GM21825 (cell line): ENCODE measurements around the gene TNFRSF6B.
"Not testable (repeated sequence)": the region's sequence is repeated elsewhere in the genome, so short reads cannot be mapped to it uniquely, and the experiment has no call there.

Source experiments
- ATAC-seq: cut with Tn5 transposase; IDR thresholded peaks from one replicate; pipeline ENCODE4 v1.9.1; 2021; ENCODE audit warnings: mild to moderate bottlenecking, moderate library complexity; ENCODE audit not compliant: unreplicated experiment

Gene TNFRSF6B, protein sequence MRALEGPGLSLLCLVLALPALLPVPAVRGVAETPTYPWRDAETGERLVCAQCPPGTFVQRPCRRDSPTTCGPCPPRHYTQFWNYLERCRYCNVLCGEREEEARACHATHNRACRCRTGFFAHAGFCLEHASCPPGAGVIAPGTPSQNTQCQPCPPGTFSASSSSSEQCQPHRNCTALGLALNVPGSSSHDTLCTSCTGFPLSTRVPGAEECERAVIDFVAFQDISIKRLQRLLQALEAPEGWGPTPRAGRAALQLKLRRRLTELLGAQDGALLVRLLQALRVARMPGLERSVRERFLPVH

DNA sequence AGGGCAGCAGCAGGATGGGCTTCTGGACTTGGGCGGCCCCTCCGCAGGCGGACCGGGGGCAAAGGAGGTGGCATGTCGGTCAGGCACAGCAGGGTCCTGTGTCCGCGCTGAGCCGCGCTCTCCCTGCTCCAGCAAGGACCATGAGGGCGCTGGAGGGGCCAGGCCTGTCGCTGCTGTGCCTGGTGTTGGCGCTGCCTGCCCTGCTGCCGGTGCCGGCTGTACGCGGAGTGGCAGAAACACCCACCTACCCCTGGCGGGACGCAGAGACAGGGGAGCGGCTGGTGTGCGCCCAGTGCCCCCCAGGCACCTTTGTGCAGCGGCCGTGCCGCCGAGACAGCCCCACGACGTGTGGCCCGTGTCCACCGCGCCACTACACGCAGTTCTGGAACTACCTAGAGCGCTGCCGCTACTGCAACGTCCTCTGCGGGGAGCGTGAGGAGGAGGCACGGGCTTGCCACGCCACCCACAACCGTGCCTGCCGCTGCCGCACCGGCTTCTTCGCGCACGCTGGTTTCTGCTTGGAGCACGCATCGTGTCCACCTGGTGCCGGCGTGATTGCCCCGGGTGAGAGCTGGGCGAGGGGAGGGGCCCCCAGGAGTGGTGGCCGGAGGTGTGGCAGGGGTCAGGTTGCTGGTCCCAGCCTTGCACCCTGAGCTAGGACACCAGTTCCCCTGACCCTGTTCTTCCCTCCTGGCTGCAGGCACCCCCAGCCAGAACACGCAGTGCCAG, at the start of gene TNFRSF6B:
Gene TNFRSF6B, plus strand, starts transcription at position 25 of the 729 bp plus-strand sequence. Its CDS starts 116 bp downstream, at position 141.
- no peak for ATAC-seq

DNA sequence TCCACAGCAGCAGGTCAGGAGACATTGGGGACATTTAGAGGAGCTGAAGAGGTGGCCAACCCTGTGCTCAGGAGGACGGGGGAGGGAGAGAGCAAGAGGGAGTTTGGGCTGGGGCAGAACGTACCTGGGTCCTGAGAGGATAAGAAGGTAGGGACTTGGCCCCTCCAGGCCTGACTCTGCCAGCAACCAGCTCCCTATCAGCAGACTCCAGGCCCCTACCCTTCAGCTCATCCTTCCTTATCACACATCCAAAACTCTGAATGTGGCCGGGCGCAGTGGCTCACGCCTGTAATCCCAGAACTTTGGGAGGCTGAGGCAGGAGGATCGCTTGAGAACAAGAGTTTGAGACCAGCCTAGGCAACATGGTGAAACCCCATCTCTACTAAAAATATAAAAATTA, 48.3 kb upstream of the TNFRSF6B start:
- ATAC-seq = no peak

DNA sequence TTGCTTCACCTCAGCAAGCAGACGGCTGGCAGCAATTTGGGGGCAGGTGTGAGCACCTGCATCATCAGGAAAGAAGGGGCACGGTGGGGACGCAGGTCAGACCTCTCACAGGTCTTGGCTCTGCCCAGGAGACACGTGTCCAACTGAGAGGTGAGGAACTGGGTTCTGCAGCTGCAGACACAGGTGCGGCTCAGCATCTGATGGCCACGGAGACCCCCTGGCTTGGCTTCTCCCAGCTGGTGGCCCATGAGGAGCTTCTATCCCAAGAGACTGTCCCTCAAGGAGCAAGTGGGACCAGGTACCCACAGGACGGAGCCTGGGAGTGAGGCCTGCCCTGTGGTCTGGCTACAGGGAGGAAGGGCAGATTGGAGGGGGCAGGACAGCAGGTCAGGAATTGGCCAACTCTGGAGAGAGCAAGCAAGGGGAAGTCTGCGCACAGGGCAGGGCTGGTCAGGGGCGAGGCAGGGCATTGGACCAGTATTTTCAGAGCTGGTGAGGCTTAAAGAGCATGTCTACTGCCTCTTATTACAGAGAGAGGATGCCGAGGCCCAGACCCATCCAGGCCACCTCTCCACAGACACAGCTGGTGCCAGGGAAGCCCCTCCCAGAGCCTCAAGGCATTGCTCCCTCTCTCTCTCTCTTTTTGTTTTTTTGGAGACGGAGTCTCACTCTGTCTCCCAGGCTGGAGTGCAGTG, 47.4 kb upstream of the TNFRSF6B start:
- no peak for ATAC-seq

DNA sequence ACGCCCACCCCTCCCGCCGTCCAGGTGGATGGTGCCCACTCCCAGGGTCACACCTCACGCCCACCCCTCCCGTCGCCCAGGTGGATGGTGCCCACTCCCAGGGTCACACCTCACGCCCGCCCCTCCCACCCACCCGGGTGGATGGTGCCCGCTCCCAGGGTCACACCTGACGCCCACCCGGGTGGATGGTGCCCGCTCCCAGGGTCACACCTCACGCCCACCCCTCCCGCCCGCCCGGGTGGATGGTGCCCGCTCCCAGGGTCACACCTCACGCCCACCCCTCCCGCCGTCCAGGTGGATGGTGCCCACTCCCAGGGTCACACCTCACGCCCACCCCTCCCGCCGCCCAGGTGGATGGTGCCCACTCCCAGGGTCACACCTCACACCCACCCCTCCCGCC, 46.0 kb upstream of the TNFRSF6B start:
- not testable (repeated sequence) for ATAC-seq

DNA sequence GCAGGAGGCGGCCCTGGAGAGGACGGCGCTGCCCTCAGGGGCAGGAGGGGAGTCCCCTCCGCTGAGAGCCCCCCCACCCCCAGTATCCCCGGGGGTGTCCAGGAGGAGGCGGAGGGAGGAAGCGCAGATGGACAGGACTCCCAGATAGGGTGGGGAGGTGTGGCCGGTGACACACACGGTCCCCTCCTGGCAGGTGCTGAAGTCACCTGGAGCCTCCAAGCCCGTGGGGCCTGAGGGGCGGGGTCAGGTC, 44.6 kb upstream of the TNFRSF6B start:
- no peak for ATAC-seq

DNA sequence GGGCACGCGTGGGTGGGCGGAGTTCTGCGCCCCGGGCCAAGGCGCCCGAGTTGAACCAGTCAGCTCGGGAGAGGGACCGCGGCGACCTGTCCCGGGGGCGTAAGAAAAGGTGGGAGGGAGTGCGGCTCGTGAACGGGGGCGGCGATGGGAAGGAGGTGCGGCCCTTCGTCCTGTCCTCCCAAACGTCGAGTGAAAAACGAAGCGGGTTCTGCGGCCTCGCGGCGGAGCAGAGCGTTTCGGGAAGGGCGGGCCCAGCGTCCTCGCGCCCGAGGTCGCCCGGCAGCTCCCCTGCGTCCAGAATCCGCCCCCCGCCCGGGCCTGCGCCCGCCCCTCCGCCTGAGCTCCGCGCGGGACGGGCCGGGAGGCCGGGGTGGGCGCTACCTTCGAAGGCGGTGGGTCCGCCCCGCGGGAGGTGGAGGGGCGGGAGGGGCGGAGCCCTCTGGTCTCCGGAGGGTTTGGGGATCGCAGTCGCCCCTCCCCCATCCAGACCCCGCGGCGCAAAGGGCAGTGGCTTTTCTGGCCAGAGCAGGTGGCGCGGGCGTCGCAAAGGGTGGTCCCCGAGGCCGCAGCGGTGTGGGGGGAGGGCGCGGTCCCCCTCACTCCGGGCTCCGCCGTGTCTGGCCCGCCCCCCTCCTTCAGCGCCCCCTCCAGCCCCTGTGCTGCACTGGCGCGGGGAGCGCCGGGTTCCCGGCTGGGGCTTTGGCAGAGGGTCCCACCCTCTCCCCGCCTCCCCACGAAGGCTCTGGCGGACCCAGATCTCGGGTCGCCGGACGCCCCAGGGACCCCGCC, 44.1 kb upstream of the TNFRSF6B start:
- ATAC-seq = no peak

DNA sequence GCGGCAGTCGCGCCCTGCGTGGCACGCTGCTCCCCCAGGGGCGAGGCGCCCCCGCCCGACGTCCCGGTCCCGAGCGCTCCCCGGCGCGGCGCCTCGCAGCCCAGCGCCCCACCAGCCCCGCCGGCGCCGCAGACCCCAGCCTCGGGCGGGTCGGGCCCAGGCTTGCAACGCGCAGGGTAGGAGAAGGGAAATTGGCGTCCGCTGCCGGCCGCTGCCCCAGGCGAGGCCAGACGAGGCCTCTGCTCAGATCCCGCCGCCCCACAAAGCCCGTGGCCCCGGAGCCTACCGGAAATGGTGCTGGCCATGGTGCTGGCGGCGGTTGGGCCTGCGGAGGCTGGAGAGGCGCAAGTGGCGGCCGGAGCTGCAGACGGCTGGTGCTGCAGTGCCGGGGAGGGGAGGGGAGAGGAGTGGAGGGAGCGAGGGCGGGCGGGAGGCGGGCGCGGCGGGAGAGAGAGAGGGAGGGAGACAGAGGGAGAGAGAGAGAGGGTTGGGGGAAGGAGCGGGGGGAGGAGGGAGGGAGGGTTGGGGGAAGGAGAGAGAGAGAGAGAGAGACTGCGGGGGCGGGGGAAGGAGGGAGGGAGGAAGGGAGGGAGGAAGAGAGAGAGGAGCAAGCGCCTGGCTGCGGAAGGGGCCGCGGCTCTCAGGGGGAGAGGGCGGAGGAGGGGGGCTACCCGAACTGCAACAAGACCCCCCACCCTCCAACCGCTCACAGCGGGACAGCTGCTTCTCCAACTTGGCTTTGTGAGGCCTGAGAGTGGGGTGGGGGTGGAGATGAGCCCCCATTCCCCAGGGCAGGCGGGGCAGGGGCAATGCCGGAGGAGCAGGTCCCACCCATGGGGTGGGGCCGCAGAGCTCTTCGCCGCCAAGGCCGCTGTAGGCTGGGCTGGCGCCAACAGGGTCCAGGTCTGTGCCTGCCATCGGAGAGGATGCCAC, 43.1 kb upstream of the TNFRSF6B start, which contains the start of gene STMN3:
Gene STMN3, minus strand, starts transcription at position 384 of the 933 bp plus-strand sequence. Its CDS starts 79 bp downstream, at position 305.
- ATAC-seq = no peak

DNA sequence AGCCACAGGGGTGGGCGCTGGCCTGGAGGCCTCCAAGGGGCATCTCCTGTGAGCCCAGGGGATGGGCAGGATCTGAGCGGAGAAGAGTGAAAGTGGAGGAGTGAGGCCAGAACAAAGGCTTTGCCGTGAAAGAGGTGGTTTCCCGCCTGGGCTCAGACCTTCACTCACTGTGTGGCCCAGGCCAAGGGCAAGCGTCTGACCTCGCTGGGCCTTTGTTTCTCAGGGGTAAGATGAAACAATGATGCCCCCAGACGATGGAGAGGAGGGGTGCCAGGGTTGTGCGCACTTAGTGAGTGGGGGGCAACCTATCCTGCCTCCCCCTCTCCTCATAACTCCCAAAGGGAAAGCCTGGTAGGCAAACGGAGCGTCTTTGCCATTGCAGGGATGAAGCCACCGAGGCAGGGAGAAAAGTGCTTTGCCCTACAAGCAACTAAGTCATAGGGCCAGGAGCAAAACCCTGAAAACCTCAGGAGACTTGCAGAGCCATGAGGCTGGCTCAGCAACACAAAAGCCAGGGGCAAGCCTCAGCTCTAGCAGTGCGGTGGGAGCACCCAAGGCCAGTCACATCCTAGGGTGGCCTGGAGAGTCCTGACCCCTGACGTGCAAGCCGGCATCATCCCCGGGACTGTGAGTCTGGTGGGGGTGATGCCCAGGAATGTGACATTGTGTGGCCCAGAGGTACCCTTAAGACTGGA, 42.3 kb upstream of the TNFRSF6B start:
- ATAC-seq = no peak

DNA sequence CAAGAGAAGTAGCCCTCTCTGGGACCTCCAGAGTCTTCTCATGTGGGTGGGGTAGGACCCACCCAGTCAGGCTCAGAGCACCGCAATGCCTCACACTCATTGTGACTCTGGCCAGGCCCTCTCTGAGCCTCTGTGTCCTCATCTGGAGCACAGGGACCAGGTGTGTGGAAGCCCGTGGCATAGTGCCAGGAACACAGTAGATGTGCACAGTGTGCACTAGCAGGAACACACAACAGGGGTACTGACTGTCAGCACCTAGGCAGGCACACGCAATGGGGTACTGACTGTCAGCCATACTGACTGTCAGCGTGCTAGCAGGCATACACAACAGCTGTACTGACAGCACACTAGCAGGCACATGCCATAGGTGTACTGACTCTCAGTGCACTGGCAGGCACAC, 41.2 kb upstream of the TNFRSF6B start:
- no peak for ATAC-seq

DNA sequence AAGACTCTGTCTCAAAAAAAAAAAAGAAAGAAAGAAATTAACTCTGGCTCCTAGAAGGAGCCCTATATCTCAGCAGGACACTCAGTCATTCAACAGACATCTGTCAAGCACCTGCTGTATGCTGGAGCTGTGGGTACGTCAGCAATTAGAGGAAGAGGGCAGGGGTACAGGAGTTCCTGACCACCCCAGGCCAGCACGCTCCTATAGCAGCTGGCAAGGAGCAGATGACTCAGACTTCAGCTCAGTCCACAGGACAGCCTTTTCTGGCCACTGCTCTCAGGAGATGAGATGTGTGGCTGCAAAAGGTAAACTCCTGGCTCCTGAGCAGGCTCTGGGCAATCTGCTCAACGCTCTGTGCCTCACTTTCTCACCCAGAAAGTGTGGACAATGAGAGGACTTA, 40.0 kb upstream of the TNFRSF6B start:
- ATAC-seq = no peak

DNA sequence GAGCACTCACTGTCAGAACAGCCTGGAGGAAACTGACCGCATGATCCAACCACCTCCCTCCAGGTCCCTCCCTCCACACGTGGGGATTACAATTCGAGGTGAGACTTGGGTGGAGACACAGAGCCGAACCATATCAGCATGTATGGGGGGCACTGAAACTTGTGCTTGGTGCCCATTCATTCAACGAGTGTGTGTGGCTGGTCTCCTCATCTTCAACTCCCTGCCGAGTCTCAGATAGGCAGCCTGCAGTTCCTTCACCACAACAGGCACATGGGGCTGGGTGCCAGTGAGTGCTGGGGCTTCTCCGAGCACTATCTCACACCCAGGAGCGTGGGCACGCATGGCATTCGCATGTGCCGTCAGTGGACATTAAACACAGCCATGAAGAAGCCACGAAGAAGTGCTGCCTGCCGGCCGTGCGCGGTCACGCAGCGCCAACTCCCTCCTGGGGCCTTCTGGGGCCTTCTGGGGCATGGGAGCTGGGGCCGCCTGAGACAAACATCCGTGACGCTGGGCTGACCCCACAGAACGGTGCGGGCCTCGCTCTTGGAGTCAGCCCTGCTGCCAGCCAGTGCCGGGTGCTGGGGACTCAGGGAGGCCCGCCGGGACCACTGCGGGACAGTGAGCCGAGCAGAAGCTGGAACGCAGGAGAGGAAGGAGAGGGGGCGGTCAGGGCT, 39.1 kb upstream of the TNFRSF6B start:
- ATAC-seq = no peak

DNA sequence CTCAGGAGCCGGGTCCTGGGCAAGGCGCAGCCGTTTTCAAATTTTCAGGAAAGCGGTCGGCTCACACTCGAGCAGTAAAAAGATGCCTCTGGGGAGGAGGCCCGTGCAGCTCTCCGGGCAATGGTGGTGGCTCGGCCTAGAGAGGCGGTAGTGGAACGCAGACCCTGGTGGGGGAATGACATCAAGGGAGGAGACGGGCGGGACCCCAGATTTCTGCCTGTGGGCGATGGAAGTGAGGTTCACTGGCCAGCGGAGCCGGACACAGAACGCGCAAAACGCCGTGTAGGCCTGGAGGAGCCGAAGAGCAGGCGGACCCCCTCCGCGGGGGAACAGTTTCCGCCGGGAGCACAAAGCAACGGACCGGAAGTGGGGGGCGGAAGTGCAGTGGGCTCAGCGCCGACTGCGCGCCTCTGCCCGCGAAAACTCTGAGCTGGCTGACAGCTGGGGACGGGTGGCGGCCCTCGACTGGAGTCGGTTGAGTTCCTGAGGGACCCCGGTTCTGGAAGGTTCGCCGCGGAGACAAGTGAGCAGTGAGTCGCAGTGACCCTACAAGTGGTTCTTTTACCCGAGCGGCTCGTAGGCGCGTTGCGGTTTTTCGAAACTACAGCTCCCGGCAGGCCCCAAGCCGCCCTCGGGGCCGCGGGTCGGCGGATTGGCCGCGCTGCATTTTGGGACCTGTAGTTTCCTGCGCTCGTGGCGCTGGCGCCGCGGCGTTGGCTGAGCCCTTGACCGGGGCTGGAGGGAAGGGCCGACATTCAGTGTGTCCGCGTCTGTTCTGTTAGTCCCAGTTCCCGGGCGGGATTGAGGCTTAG, 38.3 kb upstream of the TNFRSF6B start, which contains the start of gene RTEL1:
Gene RTEL1, plus strand, starts transcription at position 376 of the 812 bp plus-strand sequence. CDS start 1,091 bp downstream, outside the sequence.
- ATAC-seq = peak; percentile 79

DNA sequence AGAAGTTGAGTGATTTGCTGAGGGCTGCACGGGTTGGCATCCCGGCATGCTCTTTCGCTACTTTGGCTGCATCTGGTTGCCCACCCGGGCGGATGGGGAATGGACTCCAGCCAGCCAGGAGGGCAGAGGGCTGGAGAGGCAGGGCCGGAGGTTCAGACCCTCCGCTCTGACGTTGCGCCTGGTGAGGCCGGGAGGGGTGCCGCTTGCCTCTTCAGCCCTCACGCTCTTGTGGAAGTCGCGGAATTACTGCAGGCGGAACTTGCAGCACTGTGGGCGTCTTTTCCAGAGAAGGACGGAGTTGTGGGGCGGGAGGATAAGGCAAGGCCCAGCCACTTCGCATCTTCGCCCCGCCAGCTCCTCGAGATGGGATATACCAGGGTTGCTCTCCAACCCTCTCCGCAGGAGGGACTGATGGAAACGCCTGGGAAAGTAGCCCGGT, 37.7 kb upstream of the TNFRSF6B start:
- ATAC-seq = peak; percentile 12

DNA sequence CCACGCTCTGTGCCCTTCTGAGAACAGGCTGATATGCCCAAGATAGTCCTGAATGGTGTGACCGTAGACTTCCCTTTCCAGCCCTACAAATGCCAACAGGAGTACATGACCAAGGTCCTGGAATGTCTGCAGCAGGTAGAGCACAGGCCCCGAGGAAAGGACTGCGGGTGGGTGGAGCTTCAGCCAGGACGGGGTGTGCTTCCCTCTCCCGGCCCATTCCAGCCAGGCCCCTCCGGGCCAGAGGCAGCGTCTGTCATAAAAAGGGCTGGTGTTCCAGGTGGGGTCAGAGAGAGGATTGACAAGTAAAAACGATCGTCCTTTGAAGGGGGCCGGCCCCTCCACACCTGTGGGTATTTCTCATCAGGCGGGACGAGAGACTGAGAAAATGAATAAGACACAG, 37.1 kb upstream of the TNFRSF6B start:
- ATAC-seq = no peak

DNA sequence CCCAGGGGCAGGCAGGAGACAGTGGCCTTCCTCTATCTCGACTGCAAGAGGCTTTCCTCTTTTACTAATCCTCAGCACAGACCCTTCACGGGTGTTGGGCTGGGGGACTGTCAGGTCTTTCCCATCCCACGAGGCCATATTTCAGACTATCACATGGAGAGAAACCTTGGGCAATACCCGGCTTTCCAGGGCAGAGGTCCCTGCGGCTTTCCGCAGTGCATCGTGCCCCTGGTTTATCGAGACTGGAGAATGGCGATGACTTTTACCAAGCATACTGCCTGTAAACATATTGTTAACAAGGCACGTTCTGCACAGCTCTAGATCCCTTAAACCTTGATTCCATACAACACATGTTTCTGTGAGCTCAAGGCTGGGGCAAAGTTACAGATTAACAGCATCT, 36.3 kb upstream of the TNFRSF6B start:
- not testable (repeated sequence) for ATAC-seq

DNA sequence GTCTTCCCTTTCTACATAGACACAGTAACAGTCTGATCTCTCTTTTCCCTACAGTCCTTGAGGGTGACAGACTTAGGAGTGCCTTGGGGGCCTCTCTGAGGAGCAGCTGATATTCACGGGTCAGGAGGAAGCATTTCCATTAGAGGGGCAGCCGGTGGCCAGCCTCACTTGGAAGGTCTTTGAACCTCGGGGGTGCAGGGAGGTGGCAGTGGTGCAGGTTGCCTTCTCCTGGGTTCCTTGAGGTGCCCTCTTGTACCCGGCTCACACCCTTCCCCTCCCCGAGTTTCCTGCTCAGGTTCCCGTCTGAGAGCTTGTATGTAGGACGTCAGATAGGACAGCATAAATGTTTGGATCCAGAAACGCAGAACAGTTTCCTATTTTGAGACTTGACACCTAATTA, 35.8 kb upstream of the TNFRSF6B start:
- ATAC-seq = no peak

DNA sequence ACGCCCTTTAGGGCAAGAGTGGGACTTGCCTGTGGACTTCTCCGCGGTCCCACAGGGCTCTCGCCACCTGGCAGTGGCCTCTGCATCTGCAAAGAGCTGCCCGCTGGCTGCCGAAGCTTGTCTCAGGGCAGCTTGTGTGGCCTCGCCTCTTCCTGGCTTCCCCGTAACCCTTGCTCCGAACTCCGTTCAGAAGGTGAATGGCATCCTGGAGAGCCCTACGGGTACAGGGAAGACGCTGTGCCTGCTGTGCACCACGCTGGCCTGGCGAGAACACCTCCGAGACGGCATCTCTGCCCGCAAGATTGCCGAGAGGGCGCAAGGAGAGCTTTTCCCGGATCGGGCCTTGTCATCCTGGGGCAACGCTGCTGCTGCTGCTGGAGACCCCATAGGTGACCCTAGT, 35.3 kb upstream of the TNFRSF6B start:
- ATAC-seq = no peak
